GM19035 (cell line): ENCODE results near the gene AMPD2.

ENCODE experiments used
- ATAC-seq: cut with Tn5 transposase; IDR thresholded peaks from one replicate; pipeline ENCODE4 v1.9.1; 2021; ENCODE audit not compliant: unreplicated experiment

AMPD2 gene

GRCh38 chr1:109616391-109616790 lies 3.2 kb upstream of the AMPD2 start:
- ATAC-seq: no peak

- no peak for ATAC-seq
Observed at GRCh38 chr1:109617291-109617801, 2.3 kb upstream of the AMPD2 start.

- no peak for ATAC-seq
Observed at GRCh38 chr1:109618661-109619575, 719 bp upstream of the AMPD2 start.

- peak; percentile 2 for ATAC-seq
Observed at GRCh38 chr1:109620401-109620791, 759 bp downstream of the AMPD2 start.

DNA sequence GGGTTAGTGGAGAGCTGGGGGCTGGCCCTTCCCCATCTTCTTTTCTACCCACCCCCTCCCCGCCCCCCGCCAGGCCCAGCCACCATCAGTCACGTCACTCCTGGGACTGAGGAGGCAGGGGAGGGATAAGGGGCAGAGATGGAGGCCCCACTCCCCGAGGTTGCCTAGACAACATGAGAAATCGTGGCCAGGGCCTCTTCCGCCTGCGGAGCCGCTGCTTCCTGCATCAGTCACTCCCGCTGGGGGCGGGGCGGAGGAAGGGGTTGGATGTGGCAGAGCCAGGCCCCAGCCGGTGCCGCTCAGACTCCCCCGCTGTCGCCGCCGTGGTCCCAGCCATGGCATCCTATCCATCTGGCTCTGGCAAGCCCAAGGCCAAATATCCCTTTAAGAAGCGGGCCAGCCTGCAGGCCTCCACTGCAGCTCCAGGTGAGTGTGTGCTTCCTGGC lies 1.2 kb downstream of the AMPD2 start:
- peak; percentile 72 for ATAC-seq

- no peak for ATAC-seq
Observed at GRCh38 chr1:109621379-109622136, 1.9 kb downstream of the AMPD2 start.

DNA sequence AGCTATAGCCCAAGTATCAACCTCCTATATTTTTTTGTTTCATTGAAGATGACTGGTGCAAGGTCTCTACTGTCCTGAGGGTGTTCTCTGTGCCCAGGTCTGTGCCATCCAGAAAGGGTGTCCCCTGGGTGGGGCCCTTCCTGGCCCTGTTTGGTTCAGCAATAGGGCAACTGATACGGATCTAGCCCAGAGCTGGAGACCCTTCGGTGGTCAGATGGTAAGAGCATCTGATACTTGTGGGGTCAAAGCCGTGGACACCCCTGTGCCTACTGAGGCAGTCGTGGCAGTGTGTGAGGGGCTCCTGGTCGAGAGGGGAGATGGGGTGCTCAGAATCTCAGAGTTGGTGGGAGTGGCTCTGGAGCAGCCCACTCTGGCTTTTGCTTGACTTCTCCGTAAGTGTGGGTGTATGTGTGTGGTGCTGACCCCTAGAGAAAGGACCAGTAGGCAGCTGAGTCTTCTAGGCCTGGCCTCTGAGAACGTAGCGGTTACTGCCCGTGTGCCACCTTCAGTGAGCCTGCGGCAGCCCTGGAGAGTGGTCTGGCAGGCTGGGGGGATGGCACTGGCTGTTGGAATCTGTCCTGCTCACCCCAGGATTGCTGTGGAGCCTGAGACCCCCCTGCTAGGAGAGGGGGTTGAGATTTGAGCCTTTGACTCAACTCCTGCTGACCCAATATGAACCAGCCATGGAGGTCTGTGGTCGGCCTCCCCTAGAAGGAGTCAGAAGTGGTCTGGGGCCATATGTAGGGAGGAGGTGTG lies 2.7 kb downstream of the AMPD2 start:
- ATAC-seq: no peak

- no peak for ATAC-seq
Observed at GRCh38 chr1:109622895-109623294, 3.3 kb downstream of the AMPD2 start.

DNA sequence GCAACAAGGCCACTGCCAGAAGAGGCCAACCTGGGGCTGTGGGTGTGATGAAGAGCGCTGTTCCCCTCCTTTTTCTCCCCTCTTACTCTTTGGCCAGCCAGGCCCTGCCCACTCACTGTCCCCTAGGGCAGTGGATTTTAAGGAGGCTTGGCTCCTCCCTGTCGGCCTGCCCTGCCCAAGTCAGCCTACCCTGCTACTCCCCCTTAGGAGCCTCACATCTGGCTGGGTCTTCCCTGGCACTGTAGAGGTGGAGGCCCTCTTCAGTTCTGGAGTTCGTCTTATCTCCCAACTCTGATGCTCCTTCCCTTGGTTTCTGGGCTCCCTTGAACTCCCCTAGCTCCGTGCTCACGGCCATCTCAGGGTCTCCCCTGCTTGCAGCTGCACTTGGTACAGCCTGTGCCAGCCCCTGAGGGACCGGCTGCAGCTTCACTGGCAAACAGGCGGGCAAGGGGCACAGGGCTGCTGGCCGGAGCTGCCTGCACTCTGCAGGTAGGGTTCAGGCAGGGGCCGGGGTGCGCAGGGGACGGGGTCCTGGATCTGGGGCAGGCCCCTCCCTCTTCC lies 4.0 kb downstream of the AMPD2 start:
- no peak for ATAC-seq

- no peak for ATAC-seq
Observed at GRCh38 chr1:109624201-109625010, 4.8 kb downstream of the AMPD2 start.

DNA sequence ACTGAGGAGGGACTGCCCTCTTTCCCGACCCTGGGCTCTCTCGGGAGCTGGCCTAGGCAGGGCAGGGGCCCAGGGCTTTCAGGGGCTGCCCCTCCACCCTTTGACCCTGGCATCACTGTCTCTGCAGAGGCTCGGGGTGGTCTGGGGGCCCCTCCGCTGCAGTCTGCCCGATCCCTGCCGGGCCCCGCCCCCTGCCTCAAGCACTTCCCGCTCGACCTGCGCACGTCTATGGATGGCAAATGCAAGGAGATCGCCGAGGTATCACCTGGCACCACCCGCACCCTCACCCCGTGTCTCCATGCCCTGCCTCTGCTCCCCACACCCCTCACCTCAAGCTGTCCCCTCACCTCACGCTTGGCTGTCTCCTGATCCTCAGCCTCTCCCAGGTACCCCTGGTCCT lies 5.5 kb downstream of the AMPD2 start:
- ATAC-seq: no peak

GRCh38 chr1:109625601-109626560 lies 6.2 kb downstream of the AMPD2 start:
- ATAC-seq: no peak

DNA sequence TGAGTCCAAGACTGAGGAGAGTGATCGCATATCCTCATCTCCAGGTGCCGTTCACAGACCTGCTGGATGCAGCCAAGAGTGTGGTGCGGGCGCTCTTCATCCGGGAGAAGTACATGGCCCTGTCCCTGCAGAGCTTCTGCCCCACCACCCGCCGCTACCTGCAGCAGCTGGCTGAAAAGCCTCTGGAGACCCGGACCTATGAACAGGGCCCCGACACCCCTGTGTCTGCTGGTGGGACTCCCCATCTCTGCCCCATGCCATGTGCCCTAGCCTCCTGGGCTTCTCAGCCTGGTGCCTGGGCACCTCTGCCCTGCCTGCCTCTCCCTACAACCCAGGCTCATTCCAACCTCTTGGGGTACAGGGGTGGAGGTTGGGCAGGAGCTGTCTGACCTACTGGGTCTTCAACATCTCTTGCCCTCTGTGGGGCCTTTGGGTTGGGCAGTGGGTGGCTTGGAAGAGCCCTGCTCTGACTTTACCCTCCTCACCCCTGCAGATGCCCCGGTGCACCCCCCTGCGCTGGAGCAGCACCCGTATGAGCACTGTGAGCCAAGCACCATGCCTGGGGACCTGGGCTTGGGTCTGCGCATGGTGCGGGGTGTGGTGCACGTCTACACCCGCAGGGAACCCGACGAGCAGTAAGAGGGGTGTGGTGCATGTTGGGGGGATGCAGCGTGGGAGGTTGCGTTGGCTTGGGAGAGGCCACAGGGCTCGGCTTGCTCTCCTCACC lies 7.2 kb downstream of the AMPD2 start:
- ATAC-seq: no peak

DNA sequence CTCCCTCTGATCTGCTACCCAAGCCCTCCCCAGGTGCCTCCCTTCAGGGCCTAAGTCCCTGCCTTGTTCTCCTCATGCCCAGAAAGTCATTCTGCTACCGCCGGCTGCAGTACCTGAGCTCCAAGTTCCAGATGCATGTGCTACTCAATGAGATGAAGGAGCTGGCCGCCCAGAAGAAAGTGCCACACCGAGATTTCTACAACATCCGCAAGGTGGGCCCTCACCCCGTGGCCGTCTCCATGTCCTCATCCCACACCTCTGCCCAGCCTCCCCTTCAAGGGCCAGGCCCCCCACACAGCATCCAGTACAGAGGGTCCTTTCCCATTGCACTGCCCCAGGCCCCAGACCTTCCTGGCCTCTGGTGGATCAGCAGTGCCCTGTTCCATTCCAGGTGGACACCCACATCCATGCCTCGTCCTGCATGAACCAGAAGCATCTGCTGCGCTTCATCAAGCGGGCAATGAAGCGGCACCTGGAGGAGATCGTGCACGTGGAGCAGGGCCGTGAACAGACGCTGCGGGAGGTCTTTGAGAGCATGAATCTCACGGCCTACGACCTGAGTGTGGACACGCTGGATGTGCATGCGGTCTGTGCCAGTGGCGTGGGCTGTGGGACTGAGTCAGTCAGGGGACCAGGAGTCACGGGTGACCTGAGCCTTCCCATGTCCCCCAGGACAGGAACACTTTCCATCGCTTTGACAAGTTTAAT lies 8.2 kb downstream of the AMPD2 start:
- ATAC-seq: no peak

DNA sequence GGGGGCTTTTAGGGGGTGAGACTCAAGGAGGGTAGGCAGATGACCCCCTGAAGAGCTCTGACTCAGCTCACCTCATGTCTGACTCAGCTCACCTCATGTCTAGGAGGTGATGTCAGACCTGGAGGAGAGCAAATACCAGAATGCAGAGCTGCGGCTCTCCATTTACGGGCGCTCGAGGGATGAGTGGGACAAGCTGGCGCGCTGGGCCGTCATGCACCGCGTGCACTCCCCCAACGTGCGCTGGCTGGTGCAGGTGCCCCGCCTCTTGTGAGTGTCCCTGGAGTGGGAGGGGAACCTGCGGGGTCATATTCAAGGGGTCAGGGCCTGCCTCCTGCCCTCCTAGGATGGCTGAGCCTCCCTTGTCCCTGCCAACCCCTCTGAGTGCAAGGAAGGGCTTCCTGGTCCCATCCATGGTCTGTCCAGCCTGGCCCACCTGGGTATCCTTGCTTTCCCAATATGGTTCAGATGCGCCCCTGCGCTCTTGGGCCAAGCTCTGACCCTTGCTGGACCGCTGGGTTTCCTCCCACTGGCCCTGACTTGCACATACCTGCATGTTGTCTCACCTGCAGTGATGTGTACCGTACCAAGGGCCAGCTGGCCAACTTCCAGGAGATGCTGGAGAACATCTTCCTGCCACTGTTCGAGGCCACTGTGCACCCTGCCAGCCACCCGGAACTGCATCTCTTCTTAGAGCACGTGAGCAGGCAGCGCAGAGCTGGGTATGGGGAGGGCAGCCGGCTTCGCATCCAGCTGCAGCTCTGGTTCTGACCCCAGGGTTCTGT lies 9.1 kb downstream of the AMPD2 start:
- ATAC-seq: no peak

DNA sequence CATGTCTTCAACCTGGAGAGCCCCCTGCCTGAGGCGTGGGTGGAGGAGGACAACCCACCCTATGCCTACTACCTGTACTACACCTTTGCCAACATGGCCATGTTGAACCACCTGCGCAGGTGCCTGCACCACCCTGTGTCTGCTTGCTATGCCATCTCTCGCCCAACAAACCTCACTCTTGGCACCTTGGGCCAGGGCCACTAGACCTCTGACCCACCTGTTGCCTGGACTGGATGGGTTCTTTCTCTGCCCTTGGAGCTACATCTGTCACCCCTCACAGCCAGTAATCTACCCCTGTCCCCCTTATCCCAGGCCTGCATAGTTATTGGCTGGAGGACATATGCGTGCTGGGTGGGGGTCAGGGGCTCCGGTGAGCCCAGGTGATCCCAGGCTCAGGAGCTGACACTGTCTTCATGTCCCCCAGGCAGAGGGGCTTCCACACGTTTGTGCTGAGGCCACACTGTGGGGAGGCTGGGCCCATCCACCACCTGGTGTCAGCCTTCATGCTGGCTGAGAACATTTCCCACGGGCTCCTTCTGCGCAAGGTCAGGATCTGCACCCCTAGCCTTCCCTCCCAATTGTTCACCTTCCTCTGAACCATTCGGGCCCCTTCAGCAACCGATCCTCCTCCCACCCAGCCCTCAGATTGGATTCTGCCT lies 9.9 kb downstream of the AMPD2 start:
- no peak for ATAC-seq
